ENCODE measurements around the gene SWSAP1. TPM values are rescaled to one million over a fixed set of nuclear protein-coding genes. Genes with fewer than 3 reads are reported as not detected.
A peak's percentile ranks its signal among the peaks of the same experiment; 100 is the strongest.
"Not testable (repeated sequence)": the region's sequence is repeated elsewhere in the genome, so short reads cannot be mapped to it uniquely, and the experiment has no call there.

The SWSAP1 gene
- polyA plus RNA-seq, 10 donors, result 0.85 to 2.1 (median 1.4) TPM

DNA sequence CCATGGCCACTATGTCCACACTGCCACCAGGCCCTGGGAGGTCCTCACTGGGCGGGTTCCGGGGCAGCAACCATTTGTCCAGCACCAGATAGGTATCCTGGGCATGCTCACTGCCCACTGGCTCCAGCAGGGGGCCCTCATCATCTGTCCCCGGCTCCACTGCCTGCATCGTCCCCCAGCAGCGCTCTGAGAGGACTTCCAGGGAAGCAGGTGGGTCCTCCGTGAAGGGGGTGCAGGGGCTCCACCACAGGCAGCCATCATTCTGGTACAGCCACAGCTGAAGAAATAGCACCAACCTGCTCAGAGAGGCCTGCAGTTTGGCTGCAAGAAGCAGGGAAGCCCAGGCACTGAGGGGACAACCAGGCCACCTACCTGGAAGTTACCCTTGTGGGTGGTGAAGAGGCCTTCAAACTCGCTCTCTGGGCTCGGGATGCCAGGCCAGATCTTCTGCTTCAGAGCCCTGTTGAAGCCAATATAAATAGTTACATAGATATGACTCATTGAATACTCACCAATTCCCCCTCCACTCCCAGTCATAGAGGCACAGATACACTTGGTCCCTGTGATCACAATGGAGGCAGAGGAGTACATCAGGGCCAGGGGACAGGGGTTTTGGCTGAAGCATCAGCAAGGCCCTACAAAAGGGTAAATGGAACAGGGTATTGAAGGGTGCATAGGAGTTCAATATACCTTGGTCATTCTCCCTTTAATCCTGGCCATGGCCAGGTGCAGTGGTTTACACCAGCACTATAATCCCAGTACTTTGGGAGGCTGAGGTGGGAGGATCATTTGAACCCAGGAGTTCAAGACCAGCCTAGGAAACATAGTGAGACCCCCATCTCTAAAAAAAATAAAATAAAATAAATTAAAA lies 4.1 kb downstream of the SWSAP1 start:
- DNase-seq, result peak in 2 of 3 donors; percentile 38 to 50

- not testable (repeated sequence) for DNase-seq
Observed at GRCh38 chr19:11379269-11379845, 4.9 kb downstream of the SWSAP1 start.

GRCh38 chr19:11379857-11380350 lies 5.4 kb downstream of the SWSAP1 start:
- DNase-seq, result no peak

DNA sequence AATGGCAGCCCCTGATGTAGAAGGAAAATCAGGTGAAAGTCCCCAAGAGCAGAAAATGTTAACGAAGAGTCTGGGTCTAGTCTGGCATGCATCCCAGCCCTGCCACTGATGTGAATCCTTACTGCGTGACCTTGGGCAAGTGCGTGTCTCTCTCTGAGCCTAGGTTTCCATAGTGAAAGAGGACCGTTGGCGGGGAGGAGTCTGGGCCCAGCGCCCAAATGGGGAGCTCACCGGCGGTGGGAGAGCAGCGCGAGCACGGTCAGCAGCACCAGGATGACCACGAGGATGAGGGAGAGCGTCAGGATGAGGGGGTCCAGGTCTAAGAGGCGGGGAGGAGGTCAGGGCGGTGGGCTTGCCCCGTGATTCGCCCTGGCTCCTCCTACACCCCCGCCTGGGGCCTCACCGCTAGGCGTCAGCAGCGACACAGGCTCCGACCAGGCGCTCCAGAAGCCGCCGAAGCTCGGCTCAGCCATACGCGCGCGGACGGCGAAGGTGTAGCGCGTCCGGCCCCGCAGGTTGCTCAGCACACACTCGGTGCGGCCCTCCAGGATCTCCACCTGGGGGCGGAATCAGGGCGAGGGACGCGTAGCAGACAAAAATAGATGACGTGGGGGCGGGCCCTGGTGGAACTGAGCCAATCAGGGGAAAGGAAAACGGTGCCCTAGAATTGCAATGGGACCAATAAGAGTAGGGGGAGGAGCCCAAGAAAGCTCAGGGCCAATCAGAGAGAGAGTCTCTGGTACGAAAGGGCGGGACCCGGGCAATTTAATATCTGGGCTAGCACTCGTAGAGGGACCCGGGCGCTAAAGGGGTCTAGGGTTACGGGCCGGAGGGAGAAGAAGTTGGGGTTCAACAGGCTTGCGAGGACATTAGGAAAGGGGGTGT lies 6.4 kb downstream of the SWSAP1 start:
- DNase-seq, result peak; percentile 96 to 98 (median 97)

DNA sequence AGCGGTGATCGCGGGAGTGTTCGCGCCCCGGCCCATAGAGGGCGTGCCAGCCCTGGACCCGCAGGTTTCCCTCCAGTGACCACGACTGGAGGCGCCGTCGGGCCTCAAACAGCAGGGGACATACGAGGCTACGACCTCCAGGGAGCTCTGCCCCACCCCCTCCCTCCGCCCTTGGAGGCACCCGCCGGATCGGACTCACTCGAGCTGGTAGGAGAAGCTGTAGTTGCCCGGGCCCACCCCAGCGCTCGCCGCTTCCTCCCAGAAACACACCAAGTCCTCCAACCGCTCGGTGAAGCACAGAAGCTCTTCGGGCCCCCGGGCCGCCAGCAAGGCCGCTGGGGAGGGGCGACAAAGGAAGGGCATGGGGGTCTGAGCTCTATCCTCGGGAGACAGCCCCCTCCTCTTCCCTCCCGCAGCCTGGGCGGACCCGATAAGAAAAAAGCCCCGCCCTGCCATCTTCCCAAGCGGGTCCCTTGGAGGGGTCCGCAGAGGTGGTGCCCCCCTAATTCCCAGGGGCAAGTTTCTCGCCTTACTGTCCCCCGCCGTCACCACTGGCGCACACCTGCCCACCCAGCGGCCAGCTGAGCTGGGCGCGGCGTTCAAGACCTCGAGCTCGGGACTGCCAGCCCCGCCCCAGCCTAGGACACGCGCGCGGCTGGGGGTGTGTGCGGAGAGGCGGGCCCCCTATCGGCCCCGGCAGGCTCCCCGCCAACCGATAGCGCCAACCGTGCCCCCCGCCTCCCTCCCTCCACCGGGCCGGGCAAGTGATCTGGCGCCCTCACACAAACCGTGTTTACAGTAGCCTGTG lies 8.6 kb downstream of the SWSAP1 start:
- DNase-seq, result peak in 1 of 3 donors; percentile 50

DNA sequence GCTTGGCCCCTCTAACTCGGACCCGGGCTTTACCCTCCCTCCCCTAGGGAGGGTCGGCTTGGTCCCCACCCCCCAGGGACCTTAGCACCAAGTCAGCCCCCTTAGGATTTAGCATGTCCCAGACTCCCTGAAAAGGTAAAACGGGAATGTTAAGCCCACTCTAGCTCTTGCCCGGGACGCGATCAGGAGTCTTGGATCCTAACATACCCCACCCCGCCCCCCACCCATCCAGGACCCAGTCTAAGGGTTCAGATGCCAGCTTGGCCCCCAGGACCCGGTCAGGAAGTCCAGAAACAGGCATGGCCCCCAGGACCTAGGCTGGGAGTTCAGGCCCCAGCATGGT lies 9.2 kb downstream of the SWSAP1 start:
- no peak for DNase-seq

DNA sequence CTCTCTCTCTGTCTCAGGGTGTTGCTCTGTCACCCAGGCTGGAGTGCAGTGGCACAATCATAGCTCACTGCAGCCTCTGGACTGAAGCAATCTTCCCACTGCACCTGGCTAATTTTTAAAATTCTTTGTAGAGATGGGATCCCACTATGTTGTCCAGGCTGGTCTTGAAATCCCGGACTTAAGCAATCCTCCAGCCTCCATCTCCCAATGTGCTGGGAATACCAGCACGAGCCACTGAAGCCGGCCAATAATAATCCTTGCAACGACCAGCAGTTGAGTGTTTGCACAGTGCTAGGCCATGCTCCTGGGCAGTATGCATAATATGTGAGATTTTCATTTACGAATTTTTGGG lies 10.3 kb downstream of the SWSAP1 start:
- DNase-seq, result no peak

DNA sequence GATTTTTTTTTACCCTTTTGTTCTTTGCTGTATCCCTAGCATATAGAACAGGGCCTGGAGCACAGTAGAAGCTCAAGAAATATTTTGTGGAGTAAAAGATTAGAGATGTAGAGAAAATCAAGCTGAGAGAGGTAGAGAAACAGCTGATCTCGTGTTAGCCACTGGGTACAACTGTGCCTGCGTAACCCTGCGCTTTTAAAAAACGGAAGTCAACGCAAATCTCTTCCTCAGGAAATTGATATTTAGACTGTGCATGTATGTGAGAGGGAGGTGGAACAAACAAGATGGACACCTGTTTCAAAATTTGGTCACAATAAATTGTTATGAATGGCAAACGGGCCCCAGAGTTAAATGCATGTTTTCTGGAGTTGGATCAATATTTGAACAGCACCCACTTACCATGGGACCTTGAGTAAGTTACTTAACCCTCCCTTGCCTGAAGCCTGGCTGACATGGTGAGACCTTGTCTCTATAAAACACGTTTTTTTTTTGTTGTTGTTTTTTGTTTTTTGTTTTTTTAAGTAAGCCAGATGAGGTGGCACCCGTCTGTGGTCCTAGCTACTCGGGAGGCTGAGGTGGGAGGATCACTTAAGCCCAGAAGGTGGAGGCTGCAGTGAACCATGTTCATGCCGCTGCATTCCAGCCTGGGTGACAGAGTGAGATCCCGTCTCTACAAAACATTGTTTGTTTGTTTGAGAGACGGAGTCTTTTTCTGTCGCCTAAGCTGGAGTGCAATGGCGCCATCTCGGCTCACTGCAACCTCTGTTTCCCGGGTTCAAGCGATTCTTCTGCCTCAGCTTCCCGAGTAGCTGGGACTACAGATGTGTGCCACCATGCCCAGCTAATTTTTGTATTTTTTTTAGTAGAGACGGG lies 12.9 kb downstream of the SWSAP1 start:
- DNase-seq, result no peak

- DNase-seq, result no peak
Observed at GRCh38 chr19:11390359-11390758, 15.9 kb downstream of the SWSAP1 start.

DNA sequence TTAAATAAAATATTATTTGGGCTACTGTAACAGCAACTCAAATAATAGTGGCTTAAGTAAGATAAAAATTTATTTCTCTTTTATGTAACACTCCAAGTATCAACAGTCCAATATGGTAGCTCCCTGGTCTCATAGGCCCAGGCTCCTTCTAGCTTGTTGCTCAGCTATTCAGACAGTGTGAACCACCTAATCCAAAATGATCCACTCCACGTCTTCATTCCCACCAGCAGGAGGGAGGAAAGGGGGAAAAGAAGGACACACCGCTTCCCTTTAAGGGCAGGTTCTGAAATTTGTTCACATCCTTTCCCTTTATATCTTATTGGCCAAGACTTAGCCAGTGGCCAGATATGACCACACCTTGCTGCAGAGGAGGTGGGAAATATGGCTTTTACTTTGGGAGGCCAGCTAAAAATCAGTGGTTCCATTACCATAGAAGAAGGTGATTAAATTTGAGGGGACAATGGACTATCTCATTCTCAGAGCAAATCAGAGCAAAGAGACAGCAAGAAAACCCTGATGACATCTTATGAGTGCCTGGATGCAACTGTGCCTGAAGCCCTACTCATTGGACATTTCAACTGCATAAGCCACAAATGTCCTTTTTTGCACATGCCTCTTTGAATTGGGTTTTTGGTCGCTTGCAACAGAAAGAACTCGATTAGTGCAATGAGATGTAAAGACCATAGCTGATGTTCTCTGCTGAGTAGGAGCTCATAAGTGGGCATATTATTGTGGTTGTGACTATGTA lies 16.6 kb downstream of the SWSAP1 start:
- no peak for DNase-seq

GRCh38 chr19:11397089-11397610 lies 22.7 kb downstream of the SWSAP1 start:
- no peak for DNase-seq

GRCh38 chr19:11399667-11400066 lies 25.2 kb downstream of the SWSAP1 start:
- no peak for DNase-seq

DNA sequence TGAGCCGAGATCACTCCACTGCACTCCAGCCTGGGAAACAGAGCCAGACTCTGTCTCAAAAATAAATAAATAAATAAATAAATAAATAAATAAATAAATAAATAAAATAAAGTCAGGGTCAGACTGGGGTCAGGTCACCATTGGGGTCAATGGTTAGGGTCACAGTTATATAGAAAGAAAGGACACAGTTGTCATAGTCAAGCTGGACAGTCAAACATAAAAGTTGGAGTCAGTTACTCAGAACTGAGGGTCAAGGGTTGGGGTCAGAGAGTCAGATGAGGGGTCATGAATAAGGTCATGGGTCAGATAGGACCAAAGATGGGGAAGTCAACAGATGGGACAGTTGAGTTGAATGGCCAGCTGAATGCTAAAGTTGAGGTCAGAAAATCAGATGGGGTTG lies 26.3 kb downstream of the SWSAP1 start:
- no peak for DNase-seq

GRCh38 chr19:11401808-11402543 lies 27.5 kb downstream of the SWSAP1 start:
- DNase-seq, result no peak

- no peak for DNase-seq
Observed at GRCh38 chr19:11404588-11405222, 30.2 kb downstream of the SWSAP1 start.

DNA sequence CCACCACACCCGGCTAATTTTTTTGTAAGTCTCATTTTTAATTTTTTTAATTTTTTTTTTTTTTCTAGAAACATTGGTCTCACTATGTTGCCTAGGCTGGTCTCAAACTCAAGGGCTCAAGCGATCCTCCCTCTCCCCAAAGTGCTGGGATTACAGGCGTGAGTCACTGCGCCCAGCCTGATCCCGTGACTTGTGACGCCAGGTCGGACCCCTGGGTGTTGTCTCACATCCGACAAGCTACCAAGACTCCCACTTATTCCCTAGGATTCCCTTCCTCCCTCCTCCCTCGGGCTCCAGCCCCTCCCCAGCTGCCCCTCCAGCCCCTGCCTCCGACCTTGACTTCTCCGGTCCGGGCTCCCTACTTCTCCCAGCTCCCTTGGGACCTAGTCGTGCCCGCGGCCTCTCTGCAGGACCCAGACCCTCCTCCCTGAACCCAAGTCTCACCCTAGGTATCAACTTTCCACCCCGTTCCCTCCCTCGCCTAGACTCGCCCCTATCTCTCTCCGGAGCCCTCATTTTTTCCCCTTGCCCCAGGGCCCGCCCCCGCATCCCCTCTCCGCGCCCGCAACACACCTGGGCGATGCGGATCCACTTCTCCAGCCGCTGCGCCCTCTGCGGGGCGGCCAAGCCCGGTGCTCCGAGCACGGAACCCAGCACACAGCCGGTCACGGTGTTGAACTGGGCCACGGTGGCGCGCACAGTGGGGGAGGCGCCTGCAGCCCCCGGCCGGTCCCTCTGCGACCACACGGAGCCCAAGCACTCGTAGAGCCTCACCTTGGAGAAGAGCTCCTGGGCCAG lies 31.6 kb downstream of the SWSAP1 start:
- peak in 1 of 3 donors; percentile 24 for DNase-seq

DNA sequence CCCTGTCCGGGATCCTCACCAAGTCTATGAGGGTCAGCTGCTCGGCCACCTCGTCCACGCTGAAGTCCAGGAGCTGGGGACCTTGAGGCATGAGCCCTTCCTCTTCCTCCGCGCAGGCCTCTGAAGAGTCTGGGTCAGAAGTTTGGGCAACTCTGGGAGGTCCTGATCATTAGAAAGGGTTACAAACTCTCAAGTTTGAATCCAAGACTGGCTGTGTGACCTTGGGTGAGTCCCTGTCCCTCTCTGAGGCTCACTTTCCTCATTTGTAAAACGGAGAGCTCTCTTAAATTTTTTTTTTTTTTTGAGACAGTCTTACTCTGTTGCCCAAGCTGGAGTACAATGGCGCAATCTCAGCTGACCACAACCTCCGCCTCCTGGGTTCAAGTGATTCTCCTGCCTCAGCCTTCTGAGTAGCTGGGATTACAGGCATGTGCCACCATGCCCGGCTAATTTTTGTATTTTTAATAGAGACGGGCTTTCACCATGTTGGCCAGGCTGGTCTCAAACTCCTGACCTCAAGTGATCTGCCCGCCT lies 32.3 kb downstream of the SWSAP1 start:
- not testable (repeated sequence) for DNase-seq

All from muscle of back (tissue), 11 donors.